ENCODE results near the gene TMEM184B. TPM values are rescaled to one million over a fixed set of nuclear protein-coding genes. Genes with fewer than 3 reads are reported as not detected.

The TMEM184B gene
- total RNA-seq, 1 experiment from 2014 or later, result 54.2 TPM

DNA sequence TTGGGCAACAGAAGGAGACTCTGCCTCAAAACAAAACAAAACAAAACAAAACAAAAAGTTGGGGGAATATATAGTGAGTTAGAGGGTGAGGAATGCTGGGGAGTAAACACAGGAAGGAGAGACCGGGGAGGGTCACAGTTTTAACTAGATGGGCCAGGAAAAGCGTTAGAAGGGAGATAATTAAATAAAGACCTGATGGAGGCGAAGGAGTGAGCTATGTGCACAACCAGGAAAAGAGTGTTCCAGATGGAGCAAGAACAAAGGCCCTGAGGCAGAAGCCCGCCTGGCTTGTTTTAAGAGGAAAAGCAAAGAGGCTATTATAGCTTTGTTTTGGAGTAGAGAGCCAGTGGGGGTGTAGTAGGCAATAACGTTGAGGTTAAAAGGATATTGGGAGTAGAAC lies 86.4 kb downstream of the TMEM184B start:
- Histone ChIP-seq H3K27ac (ENCODE audit: low read length) (no peak overlapping the region), H3K9me3 (ENCODE audit: control insufficient read depth, insufficient read depth, low read depth, low read length) (no peaks in the 10 kb centered on the region), H3K4me3 (ENCODE audit: low read depth in 2 of 2, low read length in 2 of 2) (no peak overlapping the region), H3K36me3 (ENCODE audit: control insufficient read depth, insufficient read depth, low read length) (no peaks in the 10 kb centered on the region), H3K27me3 (ENCODE audit: control insufficient read depth, insufficient read depth, low read length) (no peaks in the 10 kb centered on the region), H3K4me1 (ENCODE audit: control insufficient read depth, insufficient read depth, low read length) (peaks cover 3% of the 10 kb centered on the region)
- CTCF ChIA-PET, result no interaction called here
- in situ Hi-C loops (cut with HindIII; ENCODE audit: low pct_unique_long_range_greater_than_20kb, low sequenced_read_pairs) (no loop called here), intact Hi-C loops (cut with micrococcal nuclease; ENCODE audit: unreplicated experiment) (no loop called here)
- ATAC-seq (no peak), DNase-seq (ENCODE audit: low read depth, low spot score) (no peak)
- POLR2A ChIA-PET, result interaction anchor here (0.6 kb wide), 1 partner anchor 380 kb away, joined by 3 read pairs; no protein-coding TSS in a partner anchor
- TF ChIP-seq TCF7L2 (IDR thresholded peaks at IDR 0.05; ENCODE audit: low read depth, low read length), result no peak
- no peak for TF ChIP-seq POLR2AphosphoS5 (IDR thresholded peaks at IDR 0.05; ENCODE audit: low read depth, low read length)
- TF ChIP-seq, protein P1, sequence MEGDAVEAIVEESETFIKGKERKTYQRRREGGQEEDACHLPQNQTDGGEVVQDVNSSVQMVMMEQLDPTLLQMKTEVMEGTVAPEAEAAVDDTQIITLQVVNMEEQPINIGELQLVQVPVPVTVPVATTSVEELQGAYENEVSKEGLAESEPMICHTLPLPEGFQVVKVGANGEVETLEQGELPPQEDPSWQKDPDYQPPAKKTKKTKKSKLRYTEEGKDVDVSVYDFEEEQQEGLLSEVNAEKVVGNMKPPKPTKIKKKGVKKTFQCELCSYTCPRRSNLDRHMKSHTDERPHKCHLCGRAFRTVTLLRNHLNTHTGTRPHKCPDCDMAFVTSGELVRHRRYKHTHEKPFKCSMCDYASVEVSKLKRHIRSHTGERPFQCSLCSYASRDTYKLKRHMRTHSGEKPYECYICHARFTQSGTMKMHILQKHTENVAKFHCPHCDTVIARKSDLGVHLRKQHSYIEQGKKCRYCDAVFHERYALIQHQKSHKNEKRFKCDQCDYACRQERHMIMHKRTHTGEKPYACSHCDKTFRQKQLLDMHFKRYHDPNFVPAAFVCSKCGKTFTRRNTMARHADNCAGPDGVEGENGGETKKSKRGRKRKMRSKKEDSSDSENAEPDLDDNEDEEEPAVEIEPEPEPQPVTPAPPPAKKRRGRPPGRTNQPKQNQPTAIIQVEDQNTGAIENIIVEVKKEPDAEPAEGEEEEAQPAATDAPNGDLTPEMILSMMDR (IDR thresholded peaks at IDR 0.05), result no peak
- no peak for TF ChIP-seq SIN3A (IDR thresholded peaks at IDR 0.05; ENCODE audit: borderline replicate concordance, insufficient read depth, low read depth, low read length)
- BruUV-seq (replicated peaks), result no TSS peak

- intact Hi-C loops (cut with micrococcal nuclease; ENCODE audit: unreplicated experiment), result no loop called here
- CTCF ChIA-PET, result no interaction called here
Observed at GRCh38 chr22:38184788-38185187, 88.0 kb downstream of the TMEM184B start.

More at GRCh38 chr22:38184788-38185187, 88.0 kb downstream of the TMEM184B start:
- H3K9me3 ChIP-seq (ENCODE audit: control insufficient read depth, insufficient read depth, low read depth, low read length), result no peaks in the 10 kb centered on the region
- BruUV-seq (replicated peaks), result no TSS peak
- no peaks in the 10 kb centered on the region for H3K36me3 ChIP-seq (ENCODE audit: control insufficient read depth, insufficient read depth, low read length)
- H3K4me1 ChIP-seq (ENCODE audit: control insufficient read depth, insufficient read depth, low read length), result peaks cover 18% of the 10 kb centered on the region
- no peak overlapping the region for H3K4me3 ChIP-seq (ENCODE audit: low read depth in 2 of 2, low read length in 2 of 2)
- DNase-seq (ENCODE audit: low read depth, low spot score) (no peak), ATAC-seq (no peak)
- no peaks in the 10 kb centered on the region for H3K27me3 ChIP-seq (ENCODE audit: control insufficient read depth, insufficient read depth, low read length)
- in situ Hi-C loops (cut with HindIII; ENCODE audit: low pct_unique_long_range_greater_than_20kb, low sequenced_read_pairs), result no loop called here
- no peak overlapping the region for H3K27ac ChIP-seq (ENCODE audit: low read length)
- POLR2A ChIA-PET, result no interaction called here
- TF ChIP-seq TCF7L2 (IDR thresholded peaks at IDR 0.05; ENCODE audit: low read depth, low read length), result no peak
- TF ChIP-seq POLR2AphosphoS5 (IDR thresholded peaks at IDR 0.05; ENCODE audit: low read depth, low read length), result no peak
- TF ChIP-seq, protein P2, sequence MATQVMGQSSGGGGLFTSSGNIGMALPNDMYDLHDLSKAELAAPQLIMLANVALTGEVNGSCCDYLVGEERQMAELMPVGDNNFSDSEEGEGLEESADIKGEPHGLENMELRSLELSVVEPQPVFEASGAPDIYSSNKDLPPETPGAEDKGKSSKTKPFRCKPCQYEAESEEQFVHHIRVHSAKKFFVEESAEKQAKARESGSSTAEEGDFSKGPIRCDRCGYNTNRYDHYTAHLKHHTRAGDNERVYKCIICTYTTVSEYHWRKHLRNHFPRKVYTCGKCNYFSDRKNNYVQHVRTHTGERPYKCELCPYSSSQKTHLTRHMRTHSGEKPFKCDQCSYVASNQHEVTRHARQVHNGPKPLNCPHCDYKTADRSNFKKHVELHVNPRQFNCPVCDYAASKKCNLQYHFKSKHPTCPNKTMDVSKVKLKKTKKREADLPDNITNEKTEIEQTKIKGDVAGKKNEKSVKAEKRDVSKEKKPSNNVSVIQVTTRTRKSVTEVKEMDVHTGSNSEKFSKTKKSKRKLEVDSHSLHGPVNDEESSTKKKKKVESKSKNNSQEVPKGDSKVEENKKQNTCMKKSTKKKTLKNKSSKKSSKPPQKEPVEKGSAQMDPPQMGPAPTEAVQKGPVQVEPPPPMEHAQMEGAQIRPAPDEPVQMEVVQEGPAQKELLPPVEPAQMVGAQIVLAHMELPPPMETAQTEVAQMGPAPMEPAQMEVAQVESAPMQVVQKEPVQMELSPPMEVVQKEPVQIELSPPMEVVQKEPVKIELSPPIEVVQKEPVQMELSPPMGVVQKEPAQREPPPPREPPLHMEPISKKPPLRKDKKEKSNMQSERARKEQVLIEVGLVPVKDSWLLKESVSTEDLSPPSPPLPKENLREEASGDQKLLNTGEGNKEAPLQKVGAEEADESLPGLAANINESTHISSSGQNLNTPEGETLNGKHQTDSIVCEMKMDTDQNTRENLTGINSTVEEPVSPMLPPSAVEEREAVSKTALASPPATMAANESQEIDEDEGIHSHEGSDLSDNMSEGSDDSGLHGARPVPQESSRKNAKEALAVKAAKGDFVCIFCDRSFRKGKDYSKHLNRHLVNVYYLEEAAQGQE (IDR thresholded peaks at IDR 0.05; ENCODE audit: insufficient read depth in 1 of 2, low read depth in 2 of 2, low read length in 1 of 2), result no peak
- TF ChIP-seq, protein P1 (IDR thresholded peaks at IDR 0.05), result no peak
- no peak for TF ChIP-seq SIN3A (IDR thresholded peaks at IDR 0.05; ENCODE audit: borderline replicate concordance, insufficient read depth, low read depth, low read length)

Measured in Panc1 (cell line).